CMK (cell line): ENCODE data around the gene ZFPM1.

ENCODE experiments used
- DNase-seq: peaks from one replicate; pipeline ENCODE4 v3.0.0-alpha.2; 2010; ENCODE audit warnings: low read depth

Gene ZFPM1

DNA sequence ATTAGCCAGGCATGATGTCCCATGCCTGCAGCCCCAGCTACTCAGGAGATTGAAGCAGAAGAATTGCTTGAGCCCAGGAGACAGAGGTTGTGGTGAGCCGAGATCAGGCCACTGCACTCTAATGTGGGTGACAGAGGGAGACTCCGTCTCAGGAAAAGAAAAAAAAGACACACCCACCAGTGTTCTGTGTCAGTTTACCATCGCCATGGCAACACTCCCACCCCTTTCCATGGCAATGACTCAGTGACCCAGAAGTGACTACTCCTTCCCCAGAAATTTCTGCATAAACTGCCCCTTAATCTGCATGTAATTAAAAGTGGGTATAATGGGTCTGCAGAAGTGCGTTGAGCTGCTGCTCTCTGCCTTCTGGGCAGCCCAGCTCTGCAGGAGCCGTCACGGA, 113.1 kb downstream of the ZFPM1 start:
- DNase-seq, result no peak

DNA sequence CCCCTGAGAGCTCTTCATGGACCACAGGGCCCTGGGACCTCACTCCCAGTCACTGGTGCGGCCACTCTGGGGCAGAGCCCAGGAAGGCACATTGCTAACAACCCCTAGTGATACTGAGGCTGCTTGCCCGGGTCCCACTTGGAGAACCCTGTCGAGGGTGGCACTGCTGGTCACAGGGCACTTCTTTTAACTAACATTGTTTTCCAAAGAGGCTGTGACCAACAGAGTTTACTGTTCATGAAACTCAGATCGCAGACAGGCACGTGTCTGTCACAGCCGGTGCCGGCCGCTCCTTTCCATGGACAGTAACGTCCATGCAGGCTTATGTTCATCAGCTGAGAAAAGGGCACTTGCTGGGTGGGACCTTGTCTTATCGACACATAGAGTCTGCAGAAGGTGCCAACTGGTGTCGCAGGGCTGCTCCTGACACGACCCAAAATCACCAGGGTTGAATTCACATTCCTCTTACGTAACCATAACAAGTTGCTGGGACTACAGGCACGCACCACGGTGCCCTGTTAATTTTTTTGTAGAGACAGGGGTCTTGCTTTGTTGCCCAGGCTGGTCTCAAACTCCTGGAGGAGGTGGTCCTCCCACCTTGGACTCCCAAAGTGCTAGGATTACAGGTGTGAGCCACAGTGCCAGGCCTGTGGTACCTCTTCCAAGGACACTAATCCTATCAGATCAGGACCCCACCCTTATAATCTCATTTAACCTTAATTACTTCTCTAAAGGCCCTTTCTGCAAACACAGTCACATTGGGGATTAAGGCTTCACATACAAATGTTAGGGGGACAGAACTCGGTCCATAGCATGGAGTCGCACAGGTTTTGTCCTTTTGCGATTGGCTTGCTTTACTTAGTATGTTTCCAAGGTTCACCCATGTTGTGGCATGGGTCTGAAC, 115.9 kb downstream of the ZFPM1 start:
- no peak for DNase-seq

DNA sequence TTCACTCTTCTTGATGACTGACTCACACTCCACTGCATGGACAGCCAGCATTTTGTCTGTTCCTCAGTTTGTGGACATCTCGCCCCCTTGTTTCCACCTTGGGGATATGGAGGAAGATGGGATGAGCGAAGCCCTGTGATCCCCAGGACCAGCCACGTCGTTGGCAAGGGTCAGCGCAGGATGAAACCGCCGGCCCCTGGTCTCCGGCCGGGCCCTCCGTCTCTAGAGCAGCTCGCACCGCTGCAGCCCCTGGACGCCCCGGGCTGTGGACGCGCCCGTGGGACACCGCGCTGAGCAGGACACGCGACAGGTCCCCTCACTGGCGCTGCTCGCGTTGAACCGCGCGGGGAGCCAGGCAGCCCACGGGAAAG, 116.5 kb downstream of the ZFPM1 start:
- DNase-seq, result no peak

DNA sequence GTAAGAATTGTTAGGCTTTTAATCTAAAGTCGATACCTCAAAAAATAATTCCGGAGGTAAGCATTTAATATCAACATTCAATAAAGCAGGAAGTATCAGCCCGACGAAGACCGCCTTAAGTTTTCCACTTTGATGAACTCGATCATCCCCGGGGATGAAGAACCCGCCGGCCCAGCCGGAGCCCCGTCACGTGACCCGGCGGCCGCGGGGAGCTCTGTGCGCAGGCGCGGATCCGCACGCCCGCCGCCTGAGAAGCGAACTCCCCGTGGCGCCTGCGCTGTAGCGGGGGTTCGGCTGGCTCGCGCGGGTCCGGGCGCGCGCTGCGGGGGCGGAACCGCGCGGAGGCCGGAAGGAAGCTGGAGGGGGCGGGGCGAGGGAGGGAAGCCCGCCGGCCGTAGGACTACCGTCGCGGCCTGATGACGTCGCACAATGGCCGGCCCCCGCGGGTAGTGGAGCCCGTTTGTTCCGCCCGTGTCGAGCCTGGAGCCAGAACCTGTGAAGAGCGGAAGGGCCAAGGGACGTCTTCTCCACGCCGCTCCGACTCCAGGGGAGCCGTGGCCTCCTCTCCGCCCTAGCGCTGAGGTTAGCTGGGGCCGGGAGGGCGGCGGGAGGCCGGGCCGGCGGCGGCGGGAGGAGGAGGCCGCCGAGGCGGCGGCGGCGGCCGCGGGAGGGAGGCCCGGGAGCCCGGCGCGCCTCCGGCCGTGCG, 117.1 kb downstream of the ZFPM1 start, which contains the start of gene ZC3H18:
Gene ZC3H18, plus strand, starts transcription at position 419 of the 706 bp plus-strand sequence. CDS start 6,721 bp downstream, outside the sequence.
- peak; percentile 89 for DNase-seq

DNA sequence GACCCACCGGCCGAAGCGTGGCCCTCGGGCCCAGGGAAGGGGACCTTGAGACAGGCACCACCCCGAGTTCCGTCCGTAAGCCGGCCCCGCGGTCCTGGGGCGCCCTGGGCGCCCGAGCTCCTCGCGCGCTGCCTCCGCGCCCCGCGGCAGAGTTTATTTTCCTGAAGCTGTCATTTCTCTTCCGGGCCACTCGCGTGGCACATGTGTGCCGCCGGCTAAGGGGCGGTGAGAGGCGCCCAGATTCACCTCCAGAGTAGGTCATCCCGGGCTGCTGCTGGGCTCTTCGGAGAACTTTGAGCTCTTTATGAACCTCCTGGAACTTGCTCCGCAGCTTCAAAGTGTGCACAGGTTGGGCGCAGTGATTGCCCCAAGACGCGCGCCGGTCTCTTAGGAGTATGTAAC, 117.6 kb downstream of the ZFPM1 start:
- DNase-seq, result no peak

DNA sequence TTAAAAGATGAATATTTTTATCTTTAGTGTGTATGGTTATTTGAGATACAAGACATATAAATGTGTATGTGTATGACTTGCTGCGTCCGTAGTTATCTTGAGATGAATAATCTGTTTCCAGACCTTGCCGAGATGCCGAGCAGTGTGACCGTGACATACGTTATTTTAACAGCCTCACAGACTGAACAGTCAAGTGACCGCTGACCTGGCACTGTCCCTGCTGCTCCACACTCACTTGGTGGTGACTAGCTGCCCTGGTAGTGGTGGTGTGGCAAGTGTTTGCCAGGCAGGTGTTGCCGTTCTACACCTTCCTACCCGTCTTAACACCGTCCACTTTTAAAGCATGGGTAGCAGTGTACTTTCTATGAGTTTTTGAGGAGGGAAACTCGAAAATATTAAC, 122.2 kb downstream of the ZFPM1 start:
- DNase-seq, result no peak

DNA sequence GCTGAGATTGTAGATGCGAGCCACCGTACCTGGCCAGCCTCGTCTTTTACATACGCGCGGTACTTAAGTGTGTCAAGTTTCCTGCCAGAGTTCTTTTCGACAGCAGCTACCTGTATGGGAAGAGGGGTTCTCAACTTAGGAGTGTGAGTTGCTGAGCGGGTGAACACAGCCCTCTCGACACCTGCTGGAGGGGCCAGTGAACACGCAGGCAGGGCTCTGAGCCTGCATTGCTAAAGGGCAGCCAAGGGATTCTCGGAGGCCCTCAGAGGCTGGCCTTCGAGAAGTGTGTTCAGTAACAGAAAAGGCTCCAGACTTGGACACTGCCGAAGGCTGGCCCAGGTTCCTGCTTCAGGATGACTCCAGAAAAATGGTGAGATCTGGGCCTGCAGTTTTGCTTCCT, 123.2 kb downstream of the ZFPM1 start:
- no peak for DNase-seq

DNA sequence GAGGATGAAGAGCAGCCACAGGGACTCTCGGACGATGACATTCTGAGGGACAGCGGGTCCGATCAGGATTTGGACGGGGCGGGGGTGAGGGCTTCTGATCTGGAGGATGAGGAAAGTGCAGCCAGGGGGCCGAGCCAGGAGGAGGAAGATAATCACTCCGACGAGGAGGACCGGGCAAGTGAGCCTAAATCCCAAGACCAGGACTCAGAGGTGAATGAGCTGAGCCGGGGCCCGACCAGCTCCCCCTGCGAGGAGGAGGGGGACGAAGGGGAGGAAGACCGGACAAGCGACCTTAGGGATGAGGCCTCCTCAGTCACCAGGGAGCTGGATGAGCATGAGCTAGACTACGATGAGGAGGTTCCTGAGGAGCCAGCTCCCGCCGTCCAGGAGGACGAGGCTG, 124.1 kb downstream of the ZFPM1 start:
- no peak for DNase-seq

DNA sequence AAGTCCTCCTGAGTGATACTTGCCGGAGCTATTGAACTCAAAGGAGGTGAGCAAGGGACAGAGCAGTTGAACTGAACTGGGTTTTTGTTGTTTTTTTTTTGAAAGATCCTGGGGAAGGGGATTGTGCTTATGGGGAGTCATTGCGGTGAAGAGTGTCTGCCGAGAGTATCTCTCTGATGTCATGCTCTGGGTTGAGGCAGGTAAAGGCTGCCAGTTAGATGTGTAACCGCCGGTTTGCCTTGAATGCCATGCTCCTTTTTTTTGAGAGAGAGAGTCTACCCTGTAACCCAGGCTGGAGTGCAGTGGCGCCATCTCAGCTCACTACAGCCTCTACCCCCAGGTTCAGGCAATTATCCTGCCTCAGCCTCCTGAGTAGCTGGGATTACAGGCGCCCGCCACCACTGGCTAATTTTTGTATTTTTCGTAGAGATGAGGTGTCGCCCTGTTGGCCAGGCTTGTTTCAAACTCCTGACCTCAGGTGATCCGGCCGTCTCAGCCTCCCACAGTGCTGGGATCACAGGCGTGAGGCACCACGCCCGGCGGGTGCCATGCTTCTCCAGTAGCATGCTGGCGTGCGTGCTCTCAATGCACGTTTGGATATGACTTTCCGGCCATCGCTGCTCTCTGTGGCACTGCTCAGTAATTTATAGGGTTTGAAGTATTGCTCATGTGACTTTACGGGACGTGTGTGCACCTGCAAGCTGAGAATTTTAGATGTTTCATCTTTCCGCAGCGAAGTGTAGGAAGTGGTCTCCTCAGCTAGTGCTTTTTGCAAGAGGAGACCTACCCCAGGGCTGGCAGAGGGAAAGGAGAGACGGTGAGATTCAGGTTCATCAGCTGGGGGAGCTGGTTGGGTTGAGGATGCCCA, 125.6 kb downstream of the ZFPM1 start:
- no peak for DNase-seq

DNA sequence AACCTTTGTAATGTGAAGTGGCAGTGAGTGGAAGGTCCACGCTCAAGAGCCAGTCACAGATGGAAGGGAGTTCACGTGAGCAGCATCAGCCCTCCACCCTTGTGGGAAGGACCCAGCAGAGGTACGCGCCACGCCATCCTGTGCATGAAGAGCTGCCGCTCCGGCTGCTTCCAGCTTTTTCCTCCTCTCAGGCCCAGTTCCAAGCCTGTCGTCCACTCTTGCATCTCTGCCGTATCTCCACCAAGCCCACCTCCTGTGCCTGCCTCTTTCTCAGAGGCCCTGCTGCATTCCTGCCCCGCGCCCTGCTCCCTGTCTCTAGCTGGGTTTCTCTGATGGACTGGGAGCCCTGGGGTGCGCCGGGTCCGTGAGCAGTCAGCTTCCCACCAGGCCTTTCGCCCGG, 127.3 kb downstream of the ZFPM1 start:
- no peak for DNase-seq

DNA sequence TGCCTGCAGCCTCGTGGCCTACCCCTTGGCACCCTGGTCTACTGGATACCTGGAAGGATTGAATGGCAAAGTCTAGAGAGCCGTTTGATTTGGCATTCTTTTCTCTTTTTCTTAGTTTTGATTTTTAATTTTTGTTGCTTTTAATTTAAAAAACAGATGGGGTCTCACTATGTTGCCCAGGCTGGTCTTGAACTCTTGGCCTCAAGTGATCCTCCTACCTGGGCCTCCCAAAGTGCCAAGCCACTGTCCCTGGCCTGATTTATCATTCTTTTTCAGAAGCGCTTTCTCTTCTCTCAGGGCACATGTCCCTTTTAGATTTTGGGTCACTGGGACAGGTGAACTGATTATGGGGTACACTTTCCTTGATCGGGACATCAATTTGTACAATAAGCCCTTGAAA, 128.0 kb downstream of the ZFPM1 start:
- no peak for DNase-seq

DNA sequence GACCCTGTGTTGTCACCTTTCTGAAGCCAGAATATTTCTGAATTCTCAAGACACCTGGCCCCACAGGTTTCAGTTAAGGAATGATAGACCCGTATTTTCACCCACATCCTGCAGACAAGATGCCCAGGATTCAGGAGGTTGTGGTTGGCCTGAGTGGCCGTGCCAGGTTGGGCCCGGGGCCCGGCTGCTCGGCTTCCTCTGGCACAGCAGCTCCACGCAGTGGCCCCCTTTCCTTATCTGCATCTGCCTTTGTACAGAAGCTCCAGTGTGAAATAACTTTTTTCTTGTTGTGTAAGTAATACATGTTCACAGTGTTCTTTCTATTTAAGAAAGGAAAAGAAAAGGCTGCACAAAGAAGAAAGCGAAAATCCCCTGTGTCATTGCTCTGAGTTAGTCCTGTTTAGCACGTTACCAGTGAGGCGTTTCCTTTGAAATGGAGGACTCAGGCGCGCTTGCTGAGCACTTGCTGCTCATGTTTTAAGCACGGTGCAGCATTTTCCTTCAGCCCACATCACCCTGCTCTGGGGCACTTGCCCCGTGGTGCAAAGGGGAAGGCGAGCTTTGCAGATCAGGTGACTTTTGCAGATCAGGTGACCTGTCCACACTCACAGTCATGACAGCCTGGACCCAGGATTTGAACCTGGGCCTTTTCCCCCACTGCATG, 130.0 kb downstream of the ZFPM1 start:
- DNase-seq, result no peak

DNA sequence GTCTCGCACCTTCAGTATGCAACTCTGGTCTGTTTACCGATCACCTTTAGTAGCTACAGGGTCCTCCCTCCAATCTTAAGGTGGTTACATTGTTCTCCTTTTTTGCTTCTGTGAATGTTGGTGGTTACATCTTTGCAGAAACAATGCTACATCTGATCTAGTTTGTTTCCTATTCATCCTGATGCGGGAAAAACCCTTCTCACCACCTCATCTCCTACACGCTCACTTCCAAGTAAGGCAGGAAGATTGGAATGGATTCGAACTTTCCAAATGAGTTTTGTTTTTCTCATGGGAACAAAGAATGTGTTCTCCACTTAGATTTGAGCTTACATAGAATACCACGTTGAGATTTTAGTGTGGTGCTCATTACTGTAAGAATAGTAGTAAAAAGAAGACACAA, 131.6 kb downstream of the ZFPM1 start:
- no peak for DNase-seq

DNA sequence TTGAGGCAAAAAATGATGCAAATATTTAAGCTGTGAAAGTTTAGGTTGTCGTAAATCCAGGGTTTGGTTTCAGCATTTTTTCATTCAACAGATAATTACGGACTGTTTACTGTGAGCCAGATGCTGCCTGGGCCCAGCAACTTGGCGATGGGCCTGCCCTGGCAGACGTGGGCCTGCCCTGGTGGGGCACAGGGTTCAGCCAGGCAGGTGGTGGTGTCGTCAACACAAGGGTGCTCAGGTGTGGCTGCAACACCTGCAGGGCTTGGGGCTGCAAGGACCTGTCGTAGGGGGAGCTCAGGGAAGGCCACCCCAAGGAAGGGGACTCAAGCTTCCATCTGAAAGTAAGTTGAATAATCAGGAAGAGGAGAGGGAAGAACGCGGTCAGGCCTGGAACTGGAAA, 132.2 kb downstream of the ZFPM1 start:
- DNase-seq, result no peak

DNA sequence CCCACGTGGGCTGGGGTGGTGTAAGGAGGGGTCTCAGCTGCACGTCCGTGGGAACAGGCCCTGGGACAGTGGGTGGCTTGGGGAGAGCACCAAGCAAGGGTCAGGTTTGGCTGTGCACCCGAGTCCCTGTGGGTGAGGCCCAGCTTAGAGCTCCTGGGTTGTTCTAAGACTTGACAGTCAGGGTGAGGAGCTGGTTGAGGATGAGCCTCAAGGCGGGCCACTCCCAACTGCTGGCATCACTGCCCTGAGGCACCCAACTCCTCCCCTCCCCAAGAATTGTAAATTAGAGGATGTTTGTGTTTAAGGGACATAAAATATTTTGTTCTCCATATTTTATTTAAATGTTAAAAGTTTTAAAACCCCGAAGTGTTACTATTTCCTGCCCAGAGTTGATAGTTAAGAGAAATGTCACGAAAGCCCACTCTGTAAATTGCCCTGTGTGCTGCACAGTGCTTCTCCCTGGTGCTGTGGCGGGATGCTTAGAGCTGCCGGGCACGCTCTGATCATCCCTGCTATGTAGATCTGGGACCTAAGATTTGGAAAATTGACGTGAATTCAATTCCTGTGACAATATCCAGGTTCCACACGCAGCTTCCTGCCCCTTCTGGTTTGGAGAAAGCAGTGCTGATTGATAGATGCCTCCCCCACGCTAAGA, 133.0 kb downstream of the ZFPM1 start:
- DNase-seq, result no peak
